PC-9 (cell line): ENCODE data around the gene TOMM5. TPM values are rescaled to one million over a fixed set of nuclear protein-coding genes. Genes with fewer than 3 reads are reported as not detected.
A peak's percentile ranks its signal among the peaks of the same experiment; 100 is the strongest.

Source experiments
- BruUV-seq: library from RNA; stranded (reverse); fragments of 400-500 nt; replicated peaks from 2 replicates; lab custom pipeline; 2021; lab: Mats Ljungman, UMichigan
- CTCF ChIA-PET: fragments of 300-600 bp; sonication (Branson Sonifier 250); formaldehyde crosslinking; loops from one replicate; lab custom pipeline; 2022; ENCODE audit warnings: antibody characterized with exemption; lab: Charles Lee
- POLR2A ChIA-PET: fragments of 300-600 bp; sonication (Branson Sonifier 250); formaldehyde crosslinking; loops from one replicate; lab custom pipeline; 2022; ENCODE audit warnings: antibody characterized with exemption; ENCODE audit not compliant: unreplicated experiment; lab: Charles Lee
- DNase-seq, 2 experiments: peaks; one replicate each; pipeline versions ENCODE4 v3.0.0 to v3.0.0-alpha.2; 2015 to 2022; ENCODE audit warnings: mixed read lengths in 1 of 2
- H2AFZ ChIP-seq: fragments of 200-600 bp; sonication (generic); 2 replicates; pipeline ENCODE4 v1.8.1; 2017; ENCODE audit warnings: antibody characterized with exemption
- H3F3A ChIP-seq: fragments of 200-600 bp; sonication (generic); 2 replicates; pipeline ENCODE4 v1.8.1; 2017; ENCODE audit warnings: antibody characterized with exemption, mild to moderate bottlenecking, low read depth; ENCODE audit not compliant: insufficient read depth
- H3K27ac ChIP-seq: fragments of 200-600 bp; sonication (generic); 2 replicates; pipeline ENCODE4 v1.6.1; 2016; ENCODE audit warnings: mixed run types
- H3K27me3 ChIP-seq: fragments of 200-600 bp; sonication (generic); 2 replicates; pipeline ENCODE4 v1.6.1; 2016; ENCODE audit warnings: low read depth, mixed run types; ENCODE audit not compliant: insufficient read depth
- H3K36me3 ChIP-seq: fragments of 200-600 bp; sonication (generic); 2 replicates; pipeline ENCODE4 v1.6.1; 2016; ENCODE audit warnings: low read depth, mixed run types
- H3K4me1 ChIP-seq: fragments of 200-600 bp; sonication (generic); replicated peaks from 2 replicates; pipeline ENCODE4 v1.6.1; 2016; ENCODE audit warnings: mixed run types; ENCODE audit not compliant: insufficient read depth
- H3K4me2 ChIP-seq: fragments of 200-600 bp; sonication (generic); 2 replicates; pipeline ENCODE4 v1.6.1; 2017; ENCODE audit warnings: mixed run types
- H3K4me3 ChIP-seq: fragments of 200-600 bp; sonication (generic); 2 replicates; pipeline ENCODE4 v1.6.1; 2016; ENCODE audit warnings: mixed run types
- H3K79me2 ChIP-seq: fragments of 200-600 bp; sonication (generic); 2 replicates; pipeline ENCODE4 v1.6.1; 2017; ENCODE audit warnings: low read depth, mixed run types
- H3K9me2 ChIP-seq: fragments of 200-600 bp; sonication (generic); 2 replicates; pipeline ENCODE4 v1.8.1; 2017; ENCODE audit warnings: mild to moderate bottlenecking; ENCODE audit not compliant: insufficient read depth
- H3K9me3 ChIP-seq: fragments of 200-600 bp; sonication (generic); 2 replicates; pipeline ENCODE4 v1.8.1; 2016; ENCODE audit warnings: low read depth; ENCODE audit not compliant: insufficient read depth
- H4K20me1 ChIP-seq: fragments of 200-600 bp; sonication (generic); 2 replicates; pipeline ENCODE4 v1.8.1; 2017; ENCODE audit not compliant: insufficient read depth
- CTCF ChIP-seq: fragments of 200-600 bp; sonication (generic); conservative IDR thresholded peaks from 2 replicates; pipeline ENCODE4 v1.6.1; 2017; ENCODE audit warnings: mixed run types, antibody characterized with exemption, mild to moderate bottlenecking, moderate library complexity
- EZH2 ChIP-seq: fragments of 200-600 bp; sonication (generic); IDR thresholded peaks from 2 replicates; pipeline ENCODE4 v1.8.0; 2017; ENCODE audit warnings: antibody characterized with exemption, low read depth
- intact Hi-C: fragments of 100-400 bp; cut with micrococcal nuclease; formaldehyde crosslinking; loops from one replicate; pipeline ENCODE4 v1.10.0; 2022; ENCODE audit not compliant: unreplicated experiment
- total RNA-seq: library from RNA; stranded (reverse); gene quantifications from 2 replicates; pipeline ENCODE4 v1.2.3, GENCODE V29; 2021

Gene TOMM5
- total RNA-seq, 1 experiment from 2014 or later = 78.2 TPM

GRCh38 chr9:37582548-37583157 lies 9.7 kb downstream of the TOMM5 start:
- no peak for DNase-seq
- POLR2A ChIA-PET = no interaction called here
- peak; percentile 73 for TF ChIP-seq CTCF
- no peak for TF ChIP-seq EZH2
- CTCF ChIA-PET = interaction anchor here (0.6 kb wide), 1 partner anchor 154 kb away, joined by 3 read pairs; no protein-coding TSS in a partner anchor
- Histone ChIP-seq H3K4me2 (no peak overlapping the region), H3K79me2 (peaks cover 4% of the 10 kb centered on the region; the same call in 1 of the 2 replicates), H3K9me2 (no peaks in the 10 kb centered on the region), H3K27ac (no peak overlapping the region), H3K36me3 (peaks cover 13% of the 10 kb centered on the region; the same call in 1 of the 2 replicates), H3K9me3 (no peaks in the 10 kb centered on the region), H3K4me3 (no peak overlapping the region), H3K4me1 (no peaks in the 10 kb centered on the region), H3K27me3 (no peaks in the 10 kb centered on the region), H2AFZ (no peak overlapping the region), H3F3A (peaks cover 7% of the 10 kb centered on the region; the same call in 1 of the 2 replicates), H4K20me1 (peaks cover 31% of the 10 kb centered on the region)
- intact Hi-C loops = loop anchor here (10.0 kb wide), 1 partner anchor 162 kb away; no protein-coding TSS in a partner anchor
- no TSS peak for BruUV-seq

DNA sequence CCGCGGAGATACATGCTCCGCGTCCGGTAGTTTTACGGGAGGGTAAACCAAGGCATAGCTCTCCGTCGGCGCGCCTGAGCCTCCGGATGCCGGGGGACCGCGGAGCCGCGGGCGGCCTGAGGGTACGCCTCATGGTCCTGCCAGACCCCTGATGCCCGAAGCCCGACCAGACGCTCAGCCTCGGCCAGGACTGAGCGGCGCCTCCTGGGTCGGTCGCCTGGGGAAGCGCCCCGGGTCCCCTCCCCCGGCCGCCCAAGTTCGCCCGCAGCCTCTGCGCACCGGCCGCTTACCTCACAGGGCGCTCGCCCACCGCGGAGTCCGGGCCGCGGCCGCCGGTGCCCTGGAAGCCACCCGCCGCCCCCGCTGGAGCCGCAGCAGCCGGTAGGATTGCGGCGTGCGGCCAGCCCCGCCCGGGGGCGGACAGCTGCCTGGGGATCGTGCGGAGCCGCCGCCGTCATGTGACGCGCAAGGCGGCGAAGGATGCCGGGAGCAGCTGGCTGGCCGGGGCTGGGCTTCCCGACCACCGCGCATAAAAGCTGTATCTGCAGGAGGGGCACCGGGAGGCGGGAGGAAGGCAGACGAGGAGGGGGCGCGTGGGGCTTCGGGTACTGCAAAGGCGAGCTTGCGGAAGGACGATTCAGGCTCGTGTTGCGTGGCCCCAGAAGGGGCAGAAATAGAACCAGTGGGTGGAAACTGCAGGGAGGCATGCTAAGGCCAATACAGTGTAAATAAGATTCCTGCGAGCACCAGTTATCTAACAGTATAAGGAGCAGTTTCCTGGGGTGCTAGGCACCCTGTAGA lies 16.3 kb downstream of the TOMM5 start, which contains the start of gene FBXO10:
Gene FBXO10 (minus strand): TSS at position 460 of the 801 bp plus-strand sequence. CDS start 34,612 bp downstream, outside the sequence.
- no peaks in the 10 kb centered on the region for H3F3A ChIP-seq
- no peak within 1 kb of the TSS for H3K4me2 ChIP-seq
- H3K27me3 ChIP-seq = no peaks in the 10 kb centered on the region
- no peak for DNase-seq
- H3K4me1 ChIP-seq = no peaks in the 10 kb centered on the region
- H3K79me2 ChIP-seq = no peaks in the 10 kb centered on the region
- POLR2A ChIA-PET = no interaction called here
- TF ChIP-seq CTCF (no peak), EZH2 (no peak)
- H2AFZ ChIP-seq = no peak within 1 kb of the TSS
- intact Hi-C loops = no loop called here
- BruUV-seq = no TSS peak
- no peaks in the 10 kb centered on the region for H3K9me2 ChIP-seq
- no peaks in the 10 kb centered on the region for H3K36me3 ChIP-seq
- CTCF ChIA-PET = no interaction called here
- no peaks in the 10 kb centered on the region; the same call in 1 of the 2 replicates for H4K20me1 ChIP-seq
- no peak within 1 kb of the TSS for H3K4me3 ChIP-seq
- no peaks in the 10 kb centered on the region for H3K9me3 ChIP-seq
- H3K27ac ChIP-seq = no peak within 1 kb of the TSS

- Histone ChIP-seq H3K27me3 (no peaks in the 10 kb centered on the region), H3K4me3 (no peak overlapping the region), H3K79me2 (no peaks in the 10 kb centered on the region), H3K4me1 (no peaks in the 10 kb centered on the region), H3K9me2 (no peaks in the 10 kb centered on the region), H3F3A (no peaks in the 10 kb centered on the region), H2AFZ (no peak overlapping the region), H3K27ac (no peak overlapping the region), H4K20me1 (no peaks in the 10 kb centered on the region; the same call in 1 of the 2 replicates), H3K9me3 (no peaks in the 10 kb centered on the region), H3K4me2 (no peak overlapping the region), H3K36me3 (no peaks in the 10 kb centered on the region)
- intact Hi-C loops = no loop called here
- DNase-seq = no peak
- ChIA-PET CTCF (no interaction called here), POLR2A (no interaction called here)
- BruUV-seq = no TSS peak
- TF ChIP-seq CTCF (no peak), EZH2 (no peak)
These were observed 16.9 kb downstream of the TOMM5 start for GRCh38 chr9:37575511-37575914.
